HG02588 (cell line): Measurements from ENCODE around the gene ACY1.

Experiments used
- ATAC-seq: cut with Tn5 transposase; IDR thresholded peaks from one replicate; pipeline ENCODE4 v1.9.1; 2021; ENCODE audit warnings: mild to moderate bottlenecking, moderate library complexity; ENCODE audit not compliant: unreplicated experiment

ACY1 gene

GRCh38 chr3:52004163-52004787 lies 20.9 kb downstream of the ACY1 start:
- no peak for ATAC-seq

DNA sequence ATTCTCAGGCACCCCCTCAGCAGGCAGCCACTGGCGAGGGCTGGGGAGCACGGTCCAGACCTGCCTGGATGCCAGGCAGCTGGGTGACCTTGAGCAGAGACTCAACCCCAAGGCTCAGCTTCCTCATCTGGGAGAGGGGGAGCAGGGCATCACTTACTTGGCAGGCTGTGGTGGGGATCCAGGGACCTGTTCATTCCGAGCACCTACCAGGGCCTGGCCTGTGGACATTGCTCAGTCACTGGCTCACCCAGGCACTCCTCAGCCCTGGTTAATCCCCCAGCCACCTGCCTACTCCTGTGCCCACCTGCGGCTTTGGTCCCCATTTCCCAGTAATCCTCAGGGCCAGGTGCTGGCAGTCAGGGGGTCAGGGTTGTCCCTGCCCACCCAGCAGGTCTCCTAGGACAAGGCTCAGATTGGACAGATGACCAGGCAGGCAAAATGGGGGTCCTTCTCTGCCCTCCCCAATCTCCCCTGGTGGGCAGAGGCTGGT lies 21.6 kb downstream of the ACY1 start:
- ATAC-seq, result no peak

- ATAC-seq, result no peak
These were observed 22.2 kb downstream of the ACY1 start for GRCh38 chr3:52005571-52005986.

GRCh38 chr3:52006017-52006819 lies 22.9 kb downstream of the ACY1 start:
- no peak for ATAC-seq

- ATAC-seq, result no peak
These were observed 23.4 kb downstream of the ACY1 start for GRCh38 chr3:52006820-52007133.

GRCh38 chr3:52007291-52007690 lies 24.0 kb downstream of the ACY1 start:
- no peak for ATAC-seq

- ATAC-seq, result no peak
These were observed 27.1 kb downstream of the ACY1 start for GRCh38 chr3:52010431-52010830.

DNA sequence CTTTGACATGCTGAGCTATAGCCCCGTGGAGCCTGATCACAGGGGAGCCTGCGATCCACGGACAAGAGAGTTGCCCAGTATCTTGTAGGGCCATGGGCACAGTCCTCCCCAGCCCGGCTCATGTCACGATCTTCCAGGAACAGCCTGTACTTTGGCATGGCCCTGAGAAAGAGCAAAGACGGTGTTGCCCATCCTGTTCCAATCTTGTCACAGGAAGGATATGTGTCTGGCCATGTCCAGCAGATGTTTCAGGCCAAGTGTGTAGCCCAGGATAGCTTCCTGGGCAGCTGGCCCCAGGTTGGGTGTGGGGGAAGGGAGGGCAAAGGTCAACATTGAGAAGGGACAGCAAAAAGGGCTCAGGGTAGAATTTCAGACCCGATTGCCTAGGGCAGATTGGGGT lies 29.4 kb downstream of the ACY1 start:
- no peak for ATAC-seq

DNA sequence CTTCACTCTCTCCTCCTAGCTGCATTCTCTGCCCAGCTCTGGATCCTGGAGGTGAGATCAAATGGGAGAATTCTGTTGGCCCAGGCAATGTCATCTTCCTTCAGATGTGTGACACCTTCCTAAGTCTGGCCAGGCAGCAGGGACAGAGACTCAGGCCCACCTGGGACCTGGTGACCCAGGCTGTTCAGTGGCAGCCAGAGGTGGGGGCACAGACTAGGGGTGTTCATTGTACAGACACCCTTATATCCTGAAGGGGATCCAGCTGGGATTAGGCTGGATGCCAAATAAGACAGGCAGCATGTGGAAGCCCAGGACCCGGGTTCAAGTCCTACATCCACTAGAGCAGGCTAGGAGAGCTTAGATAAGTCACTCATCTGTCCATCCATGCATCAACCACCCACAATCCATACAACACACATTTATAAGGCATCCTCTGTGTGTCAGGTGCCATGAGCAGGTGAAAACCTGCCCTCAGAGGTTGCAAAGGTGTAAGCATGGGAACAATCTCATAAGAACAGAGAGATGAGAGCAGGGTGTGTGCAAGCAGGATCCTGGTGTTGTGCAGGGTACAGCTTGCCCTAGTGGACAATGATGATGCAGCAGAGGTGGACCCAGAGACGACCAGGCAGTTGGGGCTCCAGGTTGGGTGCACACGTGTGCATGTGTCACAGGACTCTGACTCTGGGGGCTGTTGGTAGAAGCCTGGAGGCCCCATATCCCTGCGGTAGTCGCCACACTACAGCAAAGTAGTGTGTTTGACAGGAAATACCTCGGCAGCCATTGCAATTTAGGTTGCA lies 30.7 kb downstream of the ACY1 start:
- no peak for ATAC-seq

- ATAC-seq, result no peak
These were observed 31.3 kb downstream of the ACY1 start for GRCh38 chr3:52014613-52015012.

GRCh38 chr3:52015438-52016228 lies 32.3 kb downstream of the ACY1 start:
- no peak for ATAC-seq

DNA sequence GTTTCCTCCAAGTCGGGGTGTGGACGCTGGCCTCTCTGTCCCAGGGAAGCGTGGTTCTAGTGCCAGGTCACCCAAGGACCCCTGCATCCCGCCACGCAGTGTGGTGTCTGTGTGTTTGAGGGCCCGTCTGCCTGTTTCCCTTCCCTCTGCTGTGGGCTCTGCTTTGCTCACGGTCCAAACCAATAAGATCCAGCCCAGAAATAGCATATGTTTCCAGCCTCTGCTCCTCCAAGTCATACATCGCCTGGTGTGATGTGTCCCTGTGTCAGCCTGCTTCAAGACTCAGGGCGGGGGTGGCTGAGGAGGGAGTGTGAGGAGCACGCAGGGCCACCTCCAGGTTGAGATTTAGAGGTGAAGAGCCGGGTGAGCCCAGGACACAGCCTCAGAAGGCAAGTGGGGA lies 34.3 kb downstream of the ACY1 start:
- ATAC-seq, result no peak

GRCh38 chr3:52018319-52019000 lies 35.1 kb downstream of the ACY1 start:
- ATAC-seq, result no peak

DNA sequence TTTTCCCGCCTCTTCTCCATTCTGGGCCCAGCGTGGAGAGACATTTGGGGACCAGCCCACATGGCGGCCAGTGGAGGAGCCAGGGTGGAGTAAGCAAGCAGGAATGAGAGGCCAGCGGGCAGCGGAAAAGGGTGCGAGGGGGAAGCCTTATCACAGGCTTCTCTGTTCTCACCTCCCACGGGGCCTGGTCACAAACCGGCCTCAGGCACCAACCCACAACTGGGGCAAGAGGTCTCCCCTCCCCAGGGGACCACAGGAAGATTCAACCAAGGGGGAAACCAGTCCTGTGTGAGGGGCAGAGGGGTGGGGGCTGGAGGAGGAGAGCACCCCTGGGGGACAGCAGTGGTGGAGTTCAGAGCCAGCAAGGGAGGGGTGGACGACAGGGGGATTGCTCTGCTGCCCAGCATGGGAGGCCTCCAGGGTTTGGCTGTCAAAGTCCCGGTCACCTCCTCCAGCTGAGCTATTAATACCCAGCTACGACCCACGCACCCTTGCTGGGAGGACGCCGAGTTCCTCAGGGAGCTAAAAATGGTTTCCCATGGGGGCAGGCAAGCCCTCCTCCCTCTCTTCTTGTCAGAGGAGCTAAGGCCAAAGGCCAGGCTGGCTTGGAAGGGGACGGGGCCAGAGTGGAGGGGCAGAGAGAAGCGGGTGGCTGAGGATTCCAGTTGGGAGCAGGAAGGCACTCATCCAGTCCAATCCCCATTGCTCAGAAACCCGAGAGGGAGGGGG lies 36.2 kb downstream of the ACY1 start:
- ATAC-seq, result no peak

DNA sequence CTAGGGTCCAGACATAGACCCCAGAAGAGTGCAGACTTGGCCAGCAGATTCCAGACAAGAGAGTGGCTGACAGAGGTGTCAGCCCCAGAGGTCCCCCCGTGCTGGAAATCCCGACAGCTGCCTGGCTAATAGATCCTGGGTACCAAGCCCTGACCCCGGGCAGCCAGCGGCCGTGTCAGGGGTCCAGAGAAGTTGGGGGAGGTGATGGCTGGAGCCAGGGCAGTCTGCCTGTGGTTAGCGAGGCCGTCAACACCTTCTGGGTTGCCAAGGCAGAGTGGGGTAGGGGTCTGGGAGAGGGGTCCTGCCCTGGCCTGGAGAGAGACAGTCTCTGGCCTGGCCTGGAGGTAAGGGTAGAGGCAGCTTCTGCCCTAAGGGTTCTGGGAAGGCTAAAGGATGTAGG lies 37.5 kb downstream of the ACY1 start:
- ATAC-seq, result no peak

GRCh38 chr3:52021489-52022268 lies 38.3 kb downstream of the ACY1 start:
- no peak for ATAC-seq

GRCh38 chr3:52022323-52023100 lies 39.2 kb downstream of the ACY1 start:
- no peak for ATAC-seq

- no peak for ATAC-seq
These were observed 39.9 kb downstream of the ACY1 start for GRCh38 chr3:52023101-52023770.
